ENCODE measurements around the gene DYNC2I2.

DNA sequence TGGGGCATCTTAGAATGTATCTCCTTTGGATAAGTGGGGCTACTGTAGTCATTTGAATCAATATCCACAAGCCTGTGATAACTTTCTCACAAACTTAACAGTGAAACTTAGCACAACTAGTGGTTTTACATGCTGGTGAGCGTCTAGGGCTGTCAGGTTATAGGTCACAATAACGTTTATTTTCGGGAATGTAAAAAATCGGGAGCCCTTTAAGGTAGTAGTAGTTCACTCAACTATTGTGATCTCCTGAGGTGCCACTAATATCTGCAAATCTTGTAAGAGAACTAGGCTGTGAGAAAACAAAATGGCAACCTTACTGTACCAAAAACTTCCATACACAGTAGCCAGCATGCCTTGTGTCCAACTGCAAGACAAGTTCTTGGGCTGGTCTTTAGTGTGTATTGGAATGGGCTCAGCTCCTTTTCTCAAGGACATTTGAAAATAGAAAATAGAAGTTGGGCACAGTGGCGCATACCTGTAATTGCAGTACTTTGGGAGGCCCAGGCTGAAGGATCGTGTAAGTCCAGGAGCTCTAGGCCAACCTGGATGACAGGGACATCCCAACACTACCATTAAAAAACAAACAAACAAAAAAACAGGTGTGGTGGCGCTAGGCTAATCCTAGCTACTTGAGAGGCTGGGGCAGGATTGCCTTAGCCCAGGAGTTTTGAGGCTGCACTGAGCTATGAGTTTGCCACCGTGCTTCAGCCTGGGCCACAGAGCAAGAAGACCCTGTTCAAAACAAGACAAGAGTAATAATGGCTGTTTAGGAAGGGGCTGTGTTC, 40.5 kb upstream of the DYNC2I2 start:
- TF ChIP-seq, protein P1, sequence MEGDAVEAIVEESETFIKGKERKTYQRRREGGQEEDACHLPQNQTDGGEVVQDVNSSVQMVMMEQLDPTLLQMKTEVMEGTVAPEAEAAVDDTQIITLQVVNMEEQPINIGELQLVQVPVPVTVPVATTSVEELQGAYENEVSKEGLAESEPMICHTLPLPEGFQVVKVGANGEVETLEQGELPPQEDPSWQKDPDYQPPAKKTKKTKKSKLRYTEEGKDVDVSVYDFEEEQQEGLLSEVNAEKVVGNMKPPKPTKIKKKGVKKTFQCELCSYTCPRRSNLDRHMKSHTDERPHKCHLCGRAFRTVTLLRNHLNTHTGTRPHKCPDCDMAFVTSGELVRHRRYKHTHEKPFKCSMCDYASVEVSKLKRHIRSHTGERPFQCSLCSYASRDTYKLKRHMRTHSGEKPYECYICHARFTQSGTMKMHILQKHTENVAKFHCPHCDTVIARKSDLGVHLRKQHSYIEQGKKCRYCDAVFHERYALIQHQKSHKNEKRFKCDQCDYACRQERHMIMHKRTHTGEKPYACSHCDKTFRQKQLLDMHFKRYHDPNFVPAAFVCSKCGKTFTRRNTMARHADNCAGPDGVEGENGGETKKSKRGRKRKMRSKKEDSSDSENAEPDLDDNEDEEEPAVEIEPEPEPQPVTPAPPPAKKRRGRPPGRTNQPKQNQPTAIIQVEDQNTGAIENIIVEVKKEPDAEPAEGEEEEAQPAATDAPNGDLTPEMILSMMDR (IDR thresholded peaks at IDR 0.05) = no peak
- TF ChIP-seq POLR2A (IDR thresholded peaks at IDR 0.05) = no peak

Data from prostate gland (tissue), 2 donors.